HG03139 (cell line): ENCODE measurements around the gene MOGAT1.
"Not testable (repeated sequence)": the region's sequence is repeated elsewhere in the genome, so short reads cannot be mapped to it uniquely, and the experiment has no call there.

Source experiments
- ATAC-seq: cut with Tn5 transposase; IDR thresholded peaks from one replicate; pipeline ENCODE4 v1.9.1; 2021; ENCODE audit not compliant: unreplicated experiment

Gene MOGAT1

GRCh38 chr2:222709191-222709891 is 37.9 kb downstream of the MOGAT1 start:
- peak; percentile 68 for ATAC-seq

- no peak for ATAC-seq
These were observed 39.3 kb downstream of the MOGAT1 start for GRCh38 chr2:222710736-222711135.

- ATAC-seq, result no peak
These were observed 40.0 kb downstream of the MOGAT1 start for GRCh38 chr2:222711315-222711940.

DNA sequence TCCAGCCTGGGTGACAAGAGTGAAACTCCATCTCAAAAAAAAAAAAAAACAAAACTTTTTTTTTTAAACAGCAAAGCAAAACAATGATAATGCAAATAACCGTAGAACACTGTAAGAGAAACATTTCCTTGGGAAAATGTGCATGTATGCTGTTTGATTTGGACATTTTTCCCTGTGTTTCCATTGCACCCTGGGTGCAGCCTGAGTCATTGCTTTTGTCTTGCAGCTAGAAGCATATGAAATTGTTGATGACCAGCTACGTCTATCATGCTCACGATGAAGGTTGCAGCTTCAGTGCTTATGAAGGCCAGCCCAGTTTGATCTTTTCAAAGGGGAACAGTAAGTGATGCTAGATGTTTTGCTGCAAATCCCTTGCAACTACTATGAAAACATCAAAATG is 41.5 kb downstream of the MOGAT1 start:
- no peak for ATAC-seq

DNA sequence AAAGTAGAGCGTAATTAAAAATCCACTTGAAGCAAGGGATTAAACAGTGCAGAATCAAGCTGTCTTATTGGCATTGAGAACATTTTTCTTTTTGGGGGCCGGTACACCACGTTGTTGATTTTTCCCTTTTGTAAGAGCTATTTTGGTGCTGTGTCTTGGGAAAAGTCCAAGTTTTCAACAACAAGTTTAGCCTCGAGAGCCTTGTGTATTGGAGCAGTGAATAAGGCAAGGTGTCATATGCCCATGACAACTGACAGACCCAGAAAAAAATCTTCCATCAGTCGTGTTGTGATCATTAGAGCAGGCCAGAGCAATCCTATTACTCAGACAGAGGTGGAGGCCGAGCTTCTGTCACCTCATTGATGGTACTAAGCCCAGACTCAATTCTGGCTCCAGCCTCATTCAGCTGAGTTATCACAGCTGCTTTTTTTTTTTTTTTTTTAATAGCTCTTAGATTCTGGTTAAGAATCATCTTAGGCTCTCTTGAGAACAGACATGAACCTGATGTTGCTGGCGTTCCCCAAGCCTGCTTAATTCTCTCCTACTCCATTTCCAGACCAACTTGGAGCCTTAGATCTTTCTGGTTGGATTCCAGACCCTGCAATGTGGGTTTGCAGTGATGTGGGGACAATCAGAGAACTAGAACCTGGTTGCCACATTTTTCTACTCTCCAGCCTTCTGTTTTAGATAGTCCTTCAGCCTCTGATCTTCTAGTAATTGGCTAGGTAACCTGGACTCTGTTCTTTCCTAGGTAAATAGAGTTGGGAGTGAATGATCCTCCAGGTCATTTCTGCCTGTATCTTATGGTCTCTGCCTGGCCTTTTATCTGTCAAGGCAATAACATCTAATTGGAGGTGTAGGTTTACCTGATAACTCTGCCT is 43.1 kb downstream of the MOGAT1 start:
- no peak for ATAC-seq

GRCh38 chr2:222715742-222716141 is 44.3 kb downstream of the MOGAT1 start:
- peak; percentile 43 for ATAC-seq

DNA sequence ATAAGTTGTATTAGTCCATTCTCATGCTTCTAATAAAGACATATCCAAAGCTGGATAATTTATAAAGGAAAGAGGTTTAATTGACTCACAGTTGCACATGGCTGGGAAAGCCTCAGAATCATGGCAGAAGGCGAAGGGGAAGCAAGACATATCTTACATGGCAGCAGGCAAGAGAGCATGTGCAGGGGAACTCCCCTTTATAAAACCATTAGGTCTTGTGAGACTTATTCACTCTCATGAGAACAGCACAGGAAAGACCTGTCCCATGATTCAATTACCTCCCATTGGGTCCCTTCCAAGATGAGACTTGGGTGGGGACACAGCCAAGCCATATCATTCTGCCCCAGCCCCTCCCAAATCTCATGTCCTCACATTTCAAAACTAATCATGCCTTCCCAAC is 48.3 kb downstream of the MOGAT1 start:
- ATAC-seq, result not testable (repeated sequence)

DNA sequence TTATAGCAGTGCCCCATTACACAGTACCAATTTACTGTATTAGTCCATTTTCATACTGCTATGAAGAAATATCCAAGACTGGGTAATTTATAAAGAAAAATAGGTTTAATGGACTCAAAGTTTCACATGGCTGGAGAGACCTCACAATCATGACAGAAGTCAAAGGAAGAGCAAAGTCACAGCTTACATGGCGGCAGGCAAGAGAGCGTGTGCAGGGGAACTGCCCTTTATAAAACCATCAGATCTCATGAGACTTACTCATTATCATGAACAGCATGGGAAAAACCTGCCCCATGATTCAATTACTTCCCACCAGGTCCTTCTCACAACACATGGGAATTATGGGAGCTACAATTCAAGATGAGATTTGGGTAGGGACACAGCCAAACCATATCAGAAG is 50.1 kb downstream of the MOGAT1 start:
- ATAC-seq, result not testable (repeated sequence)

- peak; percentile 99 for ATAC-seq
These were observed 51.0 kb downstream of the MOGAT1 start for GRCh38 chr2:222722327-222722946.

DNA sequence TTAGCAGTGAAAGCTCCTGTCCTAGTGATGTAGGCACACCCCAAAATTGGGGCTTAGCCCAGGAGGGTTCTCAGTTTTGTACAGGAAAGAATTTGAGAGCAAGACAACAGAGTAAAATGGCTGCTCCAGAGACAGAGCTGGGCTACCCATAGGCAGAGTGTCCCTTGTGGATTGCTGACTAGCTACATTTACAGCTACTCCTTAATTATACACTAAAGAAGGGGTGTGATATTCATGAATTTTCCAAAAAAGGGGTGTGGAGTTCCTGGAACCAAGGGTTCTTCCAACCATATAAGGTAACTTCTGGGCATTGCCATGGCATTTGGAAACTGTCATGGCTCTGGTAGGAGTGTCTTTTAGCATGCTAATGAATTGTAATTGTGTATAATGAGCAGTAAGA is 52.8 kb downstream of the MOGAT1 start:
- no peak for ATAC-seq

GRCh38 chr2:222728621-222729020 is 57.2 kb downstream of the MOGAT1 start:
- ATAC-seq, result no peak

DNA sequence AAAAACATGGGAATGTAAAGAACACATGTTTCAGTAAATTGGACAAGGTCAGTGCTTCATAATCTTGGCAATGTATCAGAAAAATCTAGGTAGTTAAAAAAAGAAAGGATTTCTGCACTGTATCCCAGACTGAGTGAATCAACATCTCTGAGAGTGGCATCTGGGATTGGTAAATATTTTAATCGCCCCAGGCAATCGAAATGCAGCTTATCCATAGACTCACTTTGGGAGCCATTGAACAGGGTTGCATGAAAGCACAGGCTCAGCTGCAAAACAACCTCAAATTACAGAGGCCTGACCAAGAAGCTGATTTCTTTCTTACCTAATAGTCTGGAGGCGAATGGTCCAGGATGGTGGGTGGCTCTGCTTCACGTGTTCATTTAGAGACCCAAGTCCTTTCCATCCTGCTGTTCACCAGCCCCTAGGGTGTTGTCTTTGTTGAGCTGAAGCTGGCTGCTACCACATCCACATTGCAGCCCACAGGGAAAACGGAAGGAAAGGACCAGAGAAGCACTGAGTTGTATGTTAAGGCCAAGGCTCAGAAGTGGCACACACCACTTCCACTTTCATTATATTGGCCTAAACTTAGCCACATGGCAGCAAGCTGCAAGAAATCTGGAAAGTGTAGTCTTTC is 59.0 kb downstream of the MOGAT1 start:
- peak; percentile 40 for ATAC-seq

DNA sequence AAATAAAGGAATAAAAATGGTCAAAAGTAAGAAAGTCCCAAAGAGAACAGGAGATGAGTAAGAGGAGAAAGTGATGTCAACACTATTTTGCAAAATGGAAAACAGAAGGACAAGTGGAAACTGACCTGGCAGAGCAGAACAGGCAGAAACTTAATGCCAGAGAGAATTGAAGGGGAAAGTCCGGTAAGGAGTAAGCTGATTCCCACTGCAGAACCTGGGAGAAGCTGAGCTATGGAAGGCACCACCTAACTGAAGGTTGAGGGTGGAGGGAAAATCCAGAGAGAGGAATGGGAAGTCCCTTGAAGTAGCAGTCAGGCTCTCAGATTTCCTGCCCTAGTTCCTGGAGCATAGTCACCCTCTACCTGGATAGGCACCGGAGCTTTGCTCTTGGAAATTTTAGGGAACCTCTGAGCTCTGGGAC is 59.8 kb downstream of the MOGAT1 start:
- ATAC-seq, result no peak

DNA sequence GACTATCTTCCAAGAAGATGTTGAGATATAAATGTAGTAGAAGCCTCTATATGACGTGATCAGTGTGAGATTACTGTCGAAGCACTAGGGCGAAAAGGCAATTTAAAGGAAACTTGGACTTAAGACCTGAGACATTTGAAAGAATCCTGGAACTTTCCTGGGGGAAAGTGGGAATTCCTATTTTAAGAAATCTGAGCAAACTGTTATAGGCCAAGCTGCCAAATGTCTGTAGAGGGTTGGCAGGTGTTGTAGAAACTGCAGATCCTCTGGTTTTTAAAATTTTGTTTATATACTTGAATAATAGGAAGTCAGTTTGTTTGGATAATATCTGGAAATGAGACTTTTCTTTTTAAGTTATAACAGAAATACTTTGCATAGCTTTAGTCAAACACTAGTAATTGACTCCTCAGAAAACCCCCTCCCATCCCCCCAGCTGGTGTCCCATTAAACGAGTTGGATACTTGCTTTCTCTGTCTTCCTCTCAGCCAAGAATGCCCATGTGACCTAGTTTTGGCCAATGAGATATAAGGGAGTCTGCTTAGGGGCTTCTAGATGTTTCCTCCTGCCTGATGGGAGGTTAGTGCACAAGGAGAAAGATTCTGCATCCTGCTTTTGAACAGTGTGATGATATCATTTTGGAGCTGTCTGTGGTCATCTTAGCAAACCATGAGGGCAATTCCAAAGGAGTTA is 61.2 kb downstream of the MOGAT1 start:
- no peak for ATAC-seq

DNA sequence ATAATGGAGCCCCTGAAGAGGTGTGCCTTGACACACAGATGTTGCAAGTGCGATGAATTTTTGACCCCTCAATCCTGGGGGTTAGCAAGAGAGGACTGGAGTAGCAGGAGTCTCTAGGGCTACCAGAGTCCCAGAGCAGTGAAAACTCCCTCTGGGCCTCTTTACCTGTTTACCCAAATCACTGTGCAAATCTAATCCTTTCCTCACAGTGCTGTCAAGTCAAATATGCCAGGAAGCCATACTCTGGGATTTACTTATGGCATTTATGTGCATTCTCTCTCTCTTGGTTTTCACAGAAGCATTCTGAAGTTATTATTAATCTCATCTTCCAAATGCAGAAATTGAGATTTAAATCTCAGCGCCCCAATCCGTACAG is 62.0 kb downstream of the MOGAT1 start:
- ATAC-seq, result no peak

DNA sequence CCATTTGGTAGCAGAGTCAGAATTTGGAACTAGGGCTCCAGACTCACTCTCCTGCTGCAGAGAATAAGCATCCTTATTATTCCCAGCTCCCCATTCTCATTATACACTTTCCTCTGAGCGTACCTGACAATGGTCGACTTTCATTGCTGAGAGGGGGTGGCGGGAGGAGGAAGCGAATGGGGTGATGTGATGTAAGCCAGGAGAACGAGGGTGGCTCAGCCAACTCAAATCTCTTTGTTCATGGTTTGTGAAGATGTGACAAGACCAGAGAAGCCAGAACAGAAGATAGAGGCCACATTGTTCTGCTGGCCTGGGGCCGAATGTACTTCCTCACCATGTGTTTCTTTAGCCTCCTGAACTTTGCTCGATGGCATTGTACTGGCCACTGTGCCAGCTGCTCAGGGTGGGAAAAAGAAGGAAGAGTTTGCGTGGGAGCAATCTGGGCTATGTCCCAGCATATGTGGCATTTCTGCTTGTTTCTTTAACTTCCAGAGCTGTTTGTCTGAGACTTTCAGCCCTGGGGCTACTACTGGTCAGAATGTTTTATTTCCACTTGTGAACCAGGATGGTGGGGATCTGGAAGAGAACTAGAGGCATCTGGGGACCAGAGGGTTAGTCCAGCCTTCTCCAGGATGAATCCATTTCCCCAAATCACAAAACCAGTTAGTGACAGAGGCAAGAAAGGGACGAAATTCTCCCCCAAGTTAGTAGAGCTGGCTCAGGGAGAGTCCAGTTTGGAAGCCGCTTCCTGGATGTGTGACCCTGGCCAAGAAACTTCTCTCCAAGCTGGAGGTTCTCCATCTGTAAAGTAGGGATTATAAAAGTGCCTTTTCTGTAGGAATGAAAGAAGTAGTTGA is 62.6 kb downstream of the MOGAT1 start:
- no peak for ATAC-seq

DNA sequence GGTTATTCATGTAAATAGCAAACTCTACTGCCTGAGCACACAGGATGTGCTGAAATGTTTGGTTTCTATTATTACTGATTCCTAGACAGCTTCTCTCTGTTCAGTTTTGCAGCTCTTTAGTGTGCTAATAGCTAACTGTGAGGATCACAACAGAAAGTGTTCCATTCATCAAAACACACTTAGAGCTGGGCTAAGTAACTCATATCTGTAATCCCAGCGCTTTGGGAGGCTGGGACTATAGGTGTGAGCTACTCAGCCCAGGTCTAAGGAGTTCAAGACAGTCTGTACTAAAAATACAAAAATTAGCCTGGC is 63.2 kb downstream of the MOGAT1 start:
- peak; percentile 74 for ATAC-seq

GRCh38 chr2:222736301-222736700 is 64.8 kb downstream of the MOGAT1 start:
- ATAC-seq, result no peak

DNA sequence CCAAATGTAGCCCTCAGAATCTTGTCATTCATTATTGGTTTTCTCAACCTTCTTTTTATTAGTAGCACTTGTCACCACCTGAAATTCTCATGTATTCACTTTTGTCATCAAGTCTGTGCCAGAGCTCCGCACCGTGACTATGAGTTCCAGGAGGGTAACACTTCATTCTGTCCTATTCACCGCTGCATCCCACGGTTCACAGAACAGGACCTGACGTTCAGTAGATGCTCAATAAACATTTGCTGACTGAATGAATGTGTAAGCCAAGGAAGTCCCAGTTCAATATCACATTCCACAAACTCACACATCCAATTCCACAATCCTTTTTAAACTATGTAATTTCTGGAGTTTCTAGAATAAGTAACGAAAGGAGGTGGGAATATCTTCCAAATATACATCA is 65.5 kb downstream of the MOGAT1 start:
- ATAC-seq, result no peak

- no peak for ATAC-seq
These were observed 66.9 kb downstream of the MOGAT1 start for GRCh38 chr2:222738312-222738711.
